ENCODE results near the gene SAMD10. TPM values are rescaled to one million over a fixed set of nuclear protein-coding genes. Genes with fewer than 3 reads are reported as not detected.

The SAMD10 gene
- total and polyA plus RNA-seq, 2 experiments from 2014 or later = 1.6 to 11.0 TPM

DNA sequence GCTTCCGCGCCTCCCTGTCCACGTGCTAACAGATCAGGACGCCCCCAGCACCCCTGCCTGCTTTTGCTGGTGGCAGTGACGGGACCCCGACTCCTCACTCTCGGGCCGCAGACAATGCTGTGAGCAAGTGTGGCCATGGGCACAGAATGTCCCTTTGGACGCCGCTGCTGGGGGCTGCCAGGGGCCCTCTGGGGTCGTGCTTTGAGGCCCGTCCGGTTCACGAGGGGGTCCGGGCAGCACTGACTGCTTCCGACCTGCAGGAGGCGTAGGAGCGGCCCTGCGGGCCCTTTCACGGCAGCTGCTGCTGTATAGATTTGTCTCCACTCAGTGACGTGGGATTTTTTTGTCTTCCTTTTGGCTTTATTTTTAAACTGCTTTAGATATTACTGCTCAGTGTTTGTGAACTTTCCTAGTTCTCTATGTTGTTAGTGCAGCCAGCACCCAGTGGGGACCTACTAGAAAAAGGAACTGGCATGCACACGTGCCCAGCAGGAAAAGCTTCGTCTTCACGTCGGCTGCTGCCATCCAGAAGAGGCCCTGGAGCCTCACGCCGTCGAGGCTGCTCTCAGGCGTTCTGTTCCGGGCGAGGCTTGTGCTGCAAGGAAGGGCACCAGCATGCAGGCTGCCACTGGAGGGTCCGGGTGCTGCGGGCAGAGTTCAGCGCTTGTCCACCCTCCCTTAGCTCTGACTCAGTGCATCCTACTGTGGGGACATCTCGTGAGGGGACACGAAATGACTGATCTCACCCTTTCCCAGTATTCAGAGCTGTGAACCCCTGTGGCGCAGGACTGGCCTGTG lies 45.0 kb downstream of the SAMD10 start:
- DNase-seq (ENCODE audit: low spot score) = no peak
- Histone ChIP-seq H3K27me3 (no peaks in the 10 kb centered on the region), H4K20me1 (ENCODE audit: insufficient read depth, poor library complexity, severe bottlenecking) (peaks cover 9% of the 10 kb centered on the region), H3K9me2 (replicated peaks; ENCODE audit: insufficient read depth) (no peaks in the 10 kb centered on the region), H3K4me2 (no peak overlapping the region), H2AFZ (no peak overlapping the region), H3K27ac (no peak overlapping the region), H3K9me3 (ENCODE audit: low read depth) (no peaks in the 10 kb centered on the region), H3K36me3 (replicated peaks; ENCODE audit: insufficient read depth, low read depth) (no peaks in the 10 kb centered on the region), H3K79me2 (peaks cover 9% of the 10 kb centered on the region), H3K4me3 (no peak overlapping the region), H3K4me1 (ENCODE audit: insufficient read depth) (no peaks in the 10 kb centered on the region)
- 93% methylated on average over 34 of the region's 37 CpGs for WGBS (ENCODE audit: low lambda C conversion rate, missing lambda C conversion rate)
- TF ChIP-seq CTCF (IDR thresholded peaks at IDR 0.05; ENCODE audit: poor library complexity) (no peak), EZH2 (IDR thresholded peaks at IDR 0.05; ENCODE audit: borderline replicate concordance) (no peak), EZH2phosphoT487 (IDR thresholded peaks at IDR 0.05; ENCODE audit: low read depth, severe bottlenecking, unreplicated experiment) (no peak)

DNA sequence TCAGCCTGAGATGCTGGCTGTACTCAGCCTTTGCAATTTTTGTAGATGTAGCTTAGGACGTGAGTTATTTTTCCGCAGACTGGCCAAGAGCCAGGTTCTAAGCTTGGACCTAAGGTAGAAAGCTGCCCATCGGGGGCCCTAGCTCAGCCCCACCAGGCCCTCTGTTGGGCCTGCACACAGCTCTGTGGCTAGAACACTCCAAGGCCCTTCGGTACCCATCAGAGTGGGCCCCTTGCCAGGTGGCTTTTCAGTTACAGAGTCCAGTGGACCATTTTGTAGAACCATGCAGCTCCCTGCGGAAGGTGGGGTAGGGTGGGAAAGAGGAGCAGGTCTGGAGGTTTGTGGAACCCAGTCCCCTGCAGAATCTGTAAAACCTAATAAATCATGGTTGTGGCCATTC lies 45.8 kb downstream of the SAMD10 start:
- H3K36me3 ChIP-seq (replicated peaks; ENCODE audit: insufficient read depth, low read depth) = no peaks in the 10 kb centered on the region
- no peak for TF ChIP-seq CTCF (IDR thresholded peaks at IDR 0.05; ENCODE audit: poor library complexity)
- no peak for TF ChIP-seq EZH2phosphoT487 (IDR thresholded peaks at IDR 0.05; ENCODE audit: low read depth, severe bottlenecking, unreplicated experiment)
- no peak for TF ChIP-seq EZH2 (IDR thresholded peaks at IDR 0.05; ENCODE audit: borderline replicate concordance)

DNA sequence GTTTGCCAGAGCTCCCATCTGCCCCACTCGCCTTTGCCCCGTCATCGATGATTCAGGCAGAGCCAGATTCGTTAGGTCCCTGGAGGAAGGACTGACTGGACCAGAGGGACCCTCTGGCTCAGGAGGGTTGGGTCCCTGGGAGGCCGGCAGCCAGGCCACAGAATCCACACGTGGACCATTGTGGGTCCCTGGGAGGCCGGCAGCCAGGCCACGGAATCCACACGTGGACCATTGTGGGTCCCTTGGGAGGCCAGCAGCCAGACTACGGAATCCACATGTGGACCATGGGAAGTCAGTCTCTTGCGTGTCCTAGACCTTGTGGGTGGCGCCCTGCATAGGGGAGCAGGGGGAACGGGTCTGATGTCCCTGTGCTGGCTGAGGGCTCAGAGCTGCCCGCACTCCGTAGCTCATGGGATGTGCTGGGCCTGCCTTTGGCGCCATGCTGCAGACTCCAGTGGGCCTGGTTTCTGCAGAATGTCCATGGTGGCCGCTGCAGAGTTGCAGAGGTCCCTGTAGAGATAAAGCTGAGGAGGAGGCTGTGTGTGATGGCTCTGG lies 46.8 kb downstream of the SAMD10 start:
- H3K27ac ChIP-seq = no peak overlapping the region
- no peaks in the 10 kb centered on the region for H3K9me3 ChIP-seq (ENCODE audit: low read depth)
- no peaks in the 10 kb centered on the region for H3K9me2 ChIP-seq (replicated peaks; ENCODE audit: insufficient read depth)
- no peak overlapping the region for H3K4me2 ChIP-seq
- peaks cover 7% of the 10 kb centered on the region for H3K79me2 ChIP-seq
- H3K36me3 ChIP-seq (replicated peaks; ENCODE audit: insufficient read depth, low read depth) = peaks cover 3% of the 10 kb centered on the region
- no peaks in the 10 kb centered on the region for H3K4me1 ChIP-seq (ENCODE audit: insufficient read depth)
- no peak overlapping the region for H2AFZ ChIP-seq
- TF ChIP-seq EZH2phosphoT487 (IDR thresholded peaks at IDR 0.05; ENCODE audit: low read depth, severe bottlenecking, unreplicated experiment) = no peak
- no peak overlapping the region for H3K4me3 ChIP-seq
- no peaks in the 10 kb centered on the region for H3K27me3 ChIP-seq
- H4K20me1 ChIP-seq (ENCODE audit: insufficient read depth, poor library complexity, severe bottlenecking) = peaks cover 10% of the 10 kb centered on the region
- WGBS (ENCODE audit: low lambda C conversion rate, missing lambda C conversion rate) = 96% methylated on average over 17 of the region's 17 CpGs
- DNase-seq (ENCODE audit: low spot score) = no peak

More for the DNA sequence above, 45.8 kb downstream of the SAMD10 start:
- WGBS (ENCODE audit: low lambda C conversion rate, missing lambda C conversion rate) = 96% methylated on average over 5 of the region's 5 CpGs
- peaks cover 4% of the 10 kb centered on the region for H3K79me2 ChIP-seq
- H3K9me3 ChIP-seq (ENCODE audit: low read depth) = no peaks in the 10 kb centered on the region
- no peak overlapping the region for H3K4me3 ChIP-seq
- no peak overlapping the region for H3K4me2 ChIP-seq
- DNase-seq (ENCODE audit: low spot score) = no peak
- no peaks in the 10 kb centered on the region for H3K27me3 ChIP-seq
- H4K20me1 ChIP-seq (ENCODE audit: insufficient read depth, poor library complexity, severe bottlenecking) = peaks cover 7% of the 10 kb centered on the region
- no peaks in the 10 kb centered on the region for H3K9me2 ChIP-seq (replicated peaks; ENCODE audit: insufficient read depth)
- H3K4me1 ChIP-seq (ENCODE audit: insufficient read depth) = no peaks in the 10 kb centered on the region
- H3K27ac ChIP-seq = no peak overlapping the region
- H2AFZ ChIP-seq = no peak overlapping the region

GRCh38 chr20:63931735-63932134 lies 47.7 kb downstream of the SAMD10 start:
- H3K4me3 ChIP-seq = no peak overlapping the region
- no peaks in the 10 kb centered on the region for H3K9me3 ChIP-seq (ENCODE audit: low read depth)
- H3K9me2 ChIP-seq (replicated peaks; ENCODE audit: insufficient read depth) = no peaks in the 10 kb centered on the region
- WGBS (ENCODE audit: low lambda C conversion rate, missing lambda C conversion rate) = 93% methylated on average over 19 of the region's 19 CpGs
- DNase-seq (ENCODE audit: low spot score) = no peak
- H3K79me2 ChIP-seq = peaks cover 11% of the 10 kb centered on the region
- peaks cover 16% of the 10 kb centered on the region for H4K20me1 ChIP-seq (ENCODE audit: insufficient read depth, poor library complexity, severe bottlenecking)
- no peak overlapping the region for H2AFZ ChIP-seq
- H3K27ac ChIP-seq = no peak overlapping the region
- no peaks in the 10 kb centered on the region for H3K4me1 ChIP-seq (ENCODE audit: insufficient read depth)
- H3K36me3 ChIP-seq (replicated peaks; ENCODE audit: insufficient read depth, low read depth) = peaks cover 3% of the 10 kb centered on the region
- no peak overlapping the region for H3K4me2 ChIP-seq
- TF ChIP-seq EZH2phosphoT487 (IDR thresholded peaks at IDR 0.05; ENCODE audit: low read depth, severe bottlenecking, unreplicated experiment) (no peak), EZH2 (IDR thresholded peaks at IDR 0.05; ENCODE audit: borderline replicate concordance) (no peak), CTCF (IDR thresholded peaks at IDR 0.05; ENCODE audit: poor library complexity) (no peak)
- no peaks in the 10 kb centered on the region for H3K27me3 ChIP-seq

Measured in hepatocyte (in vitro differentiated cells).